HPDE6-E6E7 (cell line): ENCODE data around the gene MED27.

Source experiments
- DNase-seq: peaks from one replicate; pipeline ENCODE4 v3.0.0; 2011; ENCODE audit warnings: missing footprints; ENCODE audit errors: extremely low spot score

The MED27 gene

DNA sequence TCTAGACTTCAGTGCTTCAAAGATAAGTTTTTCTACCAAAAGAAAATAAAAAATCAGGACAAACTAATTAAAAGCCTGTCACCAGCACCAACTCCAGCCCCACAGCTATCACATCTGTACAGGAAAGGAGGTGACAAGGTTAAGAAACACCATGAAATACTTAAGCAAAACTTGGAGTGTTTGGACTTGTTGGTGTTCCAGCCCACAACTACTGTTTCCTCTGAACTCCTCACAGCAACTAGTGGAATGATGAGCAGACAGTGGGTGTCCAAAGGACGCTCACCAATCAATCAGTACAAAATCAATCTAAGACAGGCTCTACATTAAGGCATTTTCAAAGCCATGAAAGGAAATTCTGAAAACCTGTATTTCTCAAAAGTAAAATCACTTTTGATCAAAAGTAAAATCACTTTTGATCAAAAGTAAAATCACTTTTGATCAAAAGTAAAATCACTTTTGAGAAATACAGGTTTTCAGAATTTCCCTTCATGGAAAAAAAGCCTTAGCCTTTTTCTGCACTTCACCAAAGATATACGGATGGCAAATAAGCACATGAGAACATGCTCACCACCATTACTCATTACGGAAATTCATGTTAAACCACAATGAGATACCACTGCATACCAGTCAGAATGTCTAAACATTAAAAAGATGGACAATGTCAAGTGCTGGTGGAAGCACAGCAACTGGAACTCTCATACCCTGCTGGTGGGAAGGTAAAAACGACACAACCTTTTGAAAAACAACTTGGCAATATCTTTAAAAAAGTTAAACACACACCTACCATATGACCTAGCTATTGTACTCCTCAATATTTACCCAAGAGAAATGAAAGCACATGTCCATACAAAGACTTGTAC lies 79.7 kb downstream of the MED27 start:
- DNase-seq, result peak; percentile 31

DNA sequence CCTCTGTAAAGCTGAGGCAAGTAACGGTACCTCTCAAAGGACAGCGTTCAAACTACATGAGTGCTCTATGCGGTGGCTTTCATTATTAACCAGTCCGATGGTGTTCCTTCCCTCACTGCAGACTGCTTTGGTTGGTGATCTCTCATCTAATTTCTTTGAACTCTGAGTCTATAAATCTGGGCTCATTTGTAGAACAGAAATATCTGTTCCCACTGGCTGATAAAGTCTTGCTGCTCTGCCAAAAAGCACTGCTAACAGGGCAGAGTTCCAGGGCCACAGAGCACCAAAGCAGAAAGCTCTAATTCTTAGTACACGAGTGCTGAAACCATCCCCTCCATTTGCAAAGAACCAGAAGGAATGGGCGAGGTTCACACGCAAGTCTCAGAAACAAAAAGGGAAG lies 81.9 kb downstream of the MED27 start:
- DNase-seq, result no peak

DNA sequence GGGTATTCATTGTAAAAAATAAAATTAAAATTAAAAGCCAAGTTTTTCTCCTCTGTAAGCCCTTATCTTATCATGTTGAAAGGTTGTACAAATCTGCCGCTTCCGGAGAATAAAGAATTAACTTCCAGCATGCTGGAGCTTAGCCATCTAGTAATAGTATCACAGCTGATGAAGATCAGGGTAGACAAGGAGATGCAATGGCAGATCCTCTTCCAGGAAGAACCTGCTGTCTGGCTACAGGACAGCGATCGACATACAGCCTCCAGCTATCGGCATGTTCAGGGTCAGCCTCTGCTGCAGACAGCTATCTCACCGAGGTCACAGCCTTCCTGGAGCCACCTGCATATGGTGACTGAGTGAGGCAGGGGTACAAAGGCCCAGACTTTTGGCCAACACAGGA lies 82.6 kb downstream of the MED27 start:
- DNase-seq, result no peak

DNA sequence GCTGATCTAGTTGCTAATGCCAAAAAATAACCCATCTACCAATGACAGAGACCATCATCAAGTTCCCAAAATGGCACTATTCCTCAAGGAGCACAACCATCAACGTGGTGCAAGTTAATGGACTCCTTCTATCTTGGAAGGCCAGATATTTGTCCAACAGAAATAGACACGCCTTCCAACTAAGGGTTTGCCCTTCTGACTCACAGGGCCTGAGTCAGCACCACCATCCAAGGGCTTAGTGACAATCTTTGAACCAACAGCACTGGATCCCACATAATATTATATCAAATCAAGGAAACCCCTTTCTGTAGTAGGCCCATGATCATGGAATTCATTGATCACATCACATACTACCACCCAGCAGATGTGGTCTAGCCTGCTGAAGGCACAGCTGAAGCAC lies 84.3 kb downstream of the MED27 start:
- peak; percentile 40 for DNase-seq

DNA sequence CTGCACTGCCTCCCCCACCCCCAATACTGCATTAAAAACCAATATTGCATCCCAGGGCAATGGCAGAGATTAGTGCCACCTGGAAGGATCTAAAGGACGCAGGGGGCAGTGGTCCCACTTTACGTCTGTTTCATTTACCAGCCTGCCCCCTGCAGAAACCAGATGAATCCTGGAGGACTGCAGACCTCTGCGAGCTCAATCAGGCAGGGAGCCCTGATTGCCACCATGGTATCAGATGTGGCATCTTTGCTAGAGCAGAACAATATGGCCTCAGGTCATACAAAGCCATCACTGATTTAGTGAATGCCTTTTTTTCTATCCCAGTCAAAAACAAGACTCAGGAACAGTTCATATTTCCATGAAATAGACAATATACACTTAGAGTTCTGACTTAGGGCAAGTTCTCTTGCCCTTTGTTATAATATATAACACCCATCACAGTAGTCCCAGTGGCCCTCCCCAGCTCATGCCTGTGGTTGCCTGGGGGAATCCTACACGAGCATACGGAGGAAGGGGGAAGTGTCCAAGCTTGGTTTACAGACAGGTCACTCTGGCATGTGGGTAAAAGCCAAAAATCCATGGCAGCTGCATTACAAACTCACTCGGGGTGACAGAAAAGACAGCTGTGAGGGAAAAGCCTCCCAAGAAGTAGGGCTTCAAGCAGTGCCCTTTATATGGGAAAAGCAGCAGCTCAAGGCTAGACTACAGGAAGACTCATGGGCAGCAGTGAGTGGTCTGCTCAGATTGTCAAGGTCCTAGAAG lies 85.1 kb downstream of the MED27 start:
- no peak for DNase-seq

DNA sequence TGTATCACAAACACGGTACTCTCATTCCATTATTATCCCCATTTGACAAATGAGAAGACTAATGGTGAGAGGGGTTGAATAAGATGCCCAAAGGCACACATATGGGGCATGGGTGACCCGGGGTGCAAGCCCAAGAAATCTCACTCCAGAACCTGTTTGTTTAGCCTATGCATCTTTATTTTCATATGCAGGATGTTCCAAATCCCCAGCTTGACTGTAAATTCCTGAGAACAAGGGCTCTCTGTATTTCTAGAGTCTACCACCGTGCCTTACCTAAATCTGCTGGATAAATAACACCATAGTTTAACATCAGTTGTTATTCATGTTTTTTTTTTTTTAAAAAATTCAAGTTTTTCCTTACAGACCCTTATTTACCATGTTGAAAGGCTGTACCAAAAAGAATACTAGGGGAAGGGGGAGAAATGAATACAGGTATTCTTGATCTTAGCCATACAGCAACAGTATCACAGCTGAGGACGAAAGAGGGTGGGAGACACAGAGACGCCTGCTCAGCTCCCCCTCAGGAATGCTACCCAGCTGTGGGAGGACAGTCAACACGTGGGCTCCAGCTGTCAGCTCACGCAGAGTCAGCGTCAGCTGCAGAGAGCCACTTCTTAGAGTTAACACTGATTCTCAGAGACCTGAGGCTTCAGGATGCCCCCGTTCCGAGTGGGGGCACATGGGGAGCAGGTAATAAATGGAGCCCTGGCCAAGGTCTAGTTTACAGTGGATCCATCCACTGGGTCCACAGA lies 86.6 kb downstream of the MED27 start:
- no peak for DNase-seq

DNA sequence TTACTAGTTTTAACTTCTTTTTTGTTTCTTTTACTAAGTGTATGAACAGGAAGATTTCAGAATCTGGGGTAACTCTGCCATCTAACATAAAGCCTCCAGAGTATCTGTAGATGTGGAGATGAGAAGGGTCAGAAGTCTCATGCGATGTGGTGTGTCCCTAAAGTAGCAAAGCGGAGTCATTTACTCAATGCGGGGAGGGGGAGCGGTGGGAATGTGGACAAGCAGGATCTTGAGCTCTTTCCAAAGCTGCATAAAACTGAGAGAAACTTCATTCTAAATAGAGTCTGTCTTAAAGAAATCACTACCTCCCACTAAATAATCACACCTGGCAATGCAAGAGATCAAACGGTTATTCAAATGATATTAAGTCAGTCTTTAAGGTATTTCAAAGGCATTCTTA lies 92.4 kb downstream of the MED27 start:
- DNase-seq, result no peak

DNA sequence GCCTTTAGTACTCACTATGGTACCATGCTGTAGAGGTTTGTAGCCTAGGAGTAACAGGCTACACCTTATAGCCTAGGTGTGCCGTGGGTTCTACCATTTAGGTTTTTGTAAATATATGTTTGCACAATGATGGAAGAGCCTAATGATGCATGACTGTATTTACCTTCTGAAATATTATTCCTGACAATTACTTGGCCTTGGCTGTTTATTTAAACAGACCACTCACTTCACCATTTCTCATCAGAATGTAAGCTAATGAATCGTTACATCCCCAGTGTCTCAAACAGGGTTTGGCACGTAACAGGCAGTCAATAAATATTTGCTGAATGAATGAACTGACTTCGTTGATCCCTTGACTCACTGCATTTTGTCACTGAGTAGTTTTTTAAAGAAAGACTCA lies 93.1 kb downstream of the MED27 start:
- DNase-seq, result no peak

DNA sequence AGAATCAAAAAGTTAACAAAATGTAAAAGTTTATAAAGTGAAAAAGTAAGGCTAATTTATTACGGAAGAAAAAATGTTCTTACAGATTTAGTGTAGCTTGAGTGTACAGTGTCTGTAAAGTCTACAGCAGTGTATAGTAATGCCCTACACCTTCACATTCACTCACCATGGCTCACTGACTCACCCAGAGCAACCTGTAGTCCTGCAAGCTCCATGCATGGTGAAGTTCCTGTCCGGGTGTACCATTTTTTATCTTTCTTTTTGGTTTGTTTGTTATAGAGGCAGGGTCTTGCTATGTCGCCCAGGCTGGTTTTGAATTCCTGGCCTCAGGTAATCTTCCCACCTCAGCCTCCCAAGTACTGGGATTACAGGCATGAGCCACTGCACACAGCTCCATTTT lies 93.6 kb downstream of the MED27 start:
- DNase-seq, result no peak

DNA sequence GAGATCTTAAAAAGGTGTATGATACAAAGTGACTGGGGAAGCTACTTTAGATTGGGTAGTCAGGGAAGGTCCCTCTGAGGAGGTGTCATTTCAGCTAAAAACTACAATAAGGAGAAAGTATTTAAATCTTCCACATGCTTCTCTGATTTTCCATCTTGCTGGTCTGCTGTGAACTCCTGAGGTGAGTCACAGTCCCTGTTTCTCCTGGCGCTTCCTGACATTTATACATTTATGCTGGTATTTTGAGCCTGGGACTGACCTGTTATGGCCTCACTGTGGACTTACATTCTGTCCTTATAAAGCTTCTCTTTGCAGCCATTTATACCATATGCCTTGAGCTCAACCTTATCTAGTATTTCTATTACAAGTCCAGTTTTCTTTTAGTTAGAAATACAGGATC lies 95.1 kb downstream of the MED27 start:
- no peak for DNase-seq

DNA sequence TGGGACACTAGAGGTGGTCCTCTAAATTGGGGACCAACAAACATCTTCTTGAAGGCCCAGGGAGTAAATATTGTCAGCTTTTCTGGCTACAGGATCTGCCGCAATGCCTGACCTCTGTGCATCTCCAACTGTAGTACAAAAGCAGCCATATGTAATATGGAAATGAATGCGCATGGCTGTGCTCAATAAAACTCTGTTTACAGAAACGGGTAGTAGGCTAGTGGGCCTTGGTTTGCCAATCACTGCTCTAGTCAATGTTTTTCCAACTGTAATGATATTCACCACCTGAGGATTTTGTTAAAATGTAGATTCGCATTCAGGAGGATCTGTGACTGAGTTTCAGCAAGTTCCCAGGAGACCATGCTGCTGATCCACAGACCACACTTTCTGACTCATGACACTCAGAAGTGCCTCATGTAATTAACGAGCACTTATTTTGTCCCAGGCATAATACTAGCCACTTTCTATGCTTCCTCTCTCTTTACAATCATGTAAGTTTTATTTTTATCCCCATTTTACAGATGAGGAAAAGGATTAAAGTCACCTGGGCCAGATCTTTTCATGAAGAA lies 96.9 kb downstream of the MED27 start:
- no peak for DNase-seq

DNA sequence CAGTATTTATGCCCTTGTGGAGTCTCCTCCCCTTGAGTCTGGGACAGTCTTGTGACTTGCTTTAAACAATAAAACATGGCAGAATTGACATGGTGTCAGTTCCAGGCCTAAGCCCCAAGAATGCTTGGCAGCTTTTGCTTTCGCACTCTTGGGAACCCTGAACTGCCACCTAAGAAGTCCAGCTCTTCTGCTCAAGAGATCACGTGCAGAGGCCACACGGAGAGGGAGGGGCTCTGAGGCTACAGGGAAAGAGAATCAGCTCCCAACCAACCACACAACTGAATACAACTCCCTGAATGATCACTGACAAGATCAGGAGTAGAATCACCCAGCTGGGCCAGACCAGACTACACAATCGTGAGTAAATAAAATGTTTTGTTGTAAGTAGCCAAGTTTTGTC lies 97.6 kb downstream of the MED27 start:
- DNase-seq, result no peak

DNA sequence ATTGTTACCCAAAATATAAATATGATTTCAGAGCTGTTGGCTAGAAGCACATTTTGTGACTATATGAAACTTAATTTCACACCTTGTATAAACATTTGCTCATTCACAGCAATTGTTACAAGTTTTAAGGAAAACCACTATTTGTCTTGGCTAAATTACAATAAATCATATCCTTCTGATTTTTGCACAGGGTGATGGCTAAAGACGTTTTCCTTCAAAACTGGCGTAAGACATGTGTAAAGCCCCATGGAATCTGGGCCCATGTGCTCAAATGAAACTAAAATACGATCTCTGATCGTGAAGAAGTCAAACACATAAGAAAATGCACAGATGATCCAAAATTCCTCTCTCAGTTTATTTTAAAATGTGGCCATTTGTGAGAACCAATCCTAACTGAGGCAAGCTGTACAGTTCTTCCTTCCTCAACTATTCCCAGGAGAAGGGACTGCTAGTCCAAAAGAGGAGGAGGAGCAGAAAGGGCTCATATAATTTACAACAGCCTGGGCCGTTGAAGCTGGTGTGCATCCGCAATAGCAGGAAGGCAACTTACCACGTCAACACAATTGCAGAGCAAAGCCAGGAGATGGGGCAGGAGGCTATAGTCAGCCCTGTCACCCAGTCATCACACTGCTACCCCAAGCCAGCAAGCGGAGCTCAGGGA lies 98.4 kb downstream of the MED27 start:
- DNase-seq, result no peak

DNA sequence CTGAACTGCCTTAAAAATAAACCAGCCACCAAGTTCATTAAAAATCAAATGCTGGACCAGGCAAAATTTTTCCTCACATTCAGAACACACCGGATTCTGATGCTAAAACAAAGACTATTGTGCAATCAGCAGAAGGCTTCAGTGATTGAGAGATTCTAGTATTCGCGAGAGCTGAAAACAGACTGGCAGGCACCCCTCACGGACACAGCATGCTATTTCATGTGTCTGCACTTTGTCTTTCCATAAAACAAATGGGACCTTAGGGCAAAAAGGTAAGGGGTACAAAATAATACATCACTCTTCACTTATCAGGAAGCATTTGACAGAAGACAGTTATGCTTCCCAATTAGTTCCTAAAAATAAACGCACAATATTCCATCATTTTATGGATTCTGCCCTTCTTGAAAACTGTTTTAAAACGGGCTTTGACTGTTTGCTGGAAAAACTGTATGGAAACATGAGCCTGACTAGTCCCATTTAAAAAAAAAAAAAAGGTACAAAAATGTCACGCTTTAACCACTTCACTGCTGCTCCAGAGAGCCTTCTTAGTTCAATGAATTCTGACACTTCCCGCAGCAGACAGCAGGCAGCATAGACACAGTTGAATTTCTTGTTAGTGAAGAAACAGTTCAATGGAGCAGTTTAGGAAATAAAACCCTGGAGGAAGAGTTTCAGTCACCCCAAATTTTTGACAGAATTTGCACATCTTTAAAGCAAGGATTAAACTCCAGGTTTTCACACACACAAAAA lies 99.2 kb downstream of the MED27 start:
- DNase-seq, result no peak

DNA sequence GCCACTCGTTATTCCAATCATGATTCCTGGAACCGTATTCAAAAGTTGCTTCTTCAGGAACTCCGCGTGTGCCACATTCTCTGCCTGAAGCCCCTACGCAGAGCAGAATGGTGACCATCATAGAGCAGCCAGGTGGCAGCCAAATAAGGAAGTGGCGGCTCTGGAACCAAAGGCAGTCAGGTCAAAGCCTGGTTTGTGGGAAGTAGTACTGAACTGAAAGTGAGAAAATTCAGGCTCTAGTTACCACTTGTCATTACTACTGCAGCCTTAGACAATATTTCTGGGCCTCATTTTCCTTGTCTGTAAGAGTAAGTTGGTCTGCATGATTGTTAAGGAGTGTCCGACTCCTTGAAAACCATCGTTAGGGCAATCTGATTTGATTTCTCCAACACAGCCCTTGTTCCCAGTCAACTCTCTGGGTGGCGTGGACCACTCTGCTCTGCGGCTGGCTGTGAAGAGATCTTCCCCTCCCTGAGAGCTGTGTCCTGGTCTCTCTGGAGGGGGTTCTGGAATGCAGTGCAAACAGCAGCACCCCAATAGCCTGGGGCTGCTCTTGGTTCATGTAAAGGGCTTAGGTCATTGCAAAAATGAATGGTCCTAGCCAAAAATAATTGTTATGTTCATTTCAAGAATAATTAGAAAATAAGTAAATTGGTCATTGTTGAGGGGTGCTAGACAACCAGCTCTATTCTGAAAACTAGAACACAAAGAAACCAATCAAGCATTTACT lies 102.4 kb downstream of the MED27 start:
- no peak for DNase-seq

DNA sequence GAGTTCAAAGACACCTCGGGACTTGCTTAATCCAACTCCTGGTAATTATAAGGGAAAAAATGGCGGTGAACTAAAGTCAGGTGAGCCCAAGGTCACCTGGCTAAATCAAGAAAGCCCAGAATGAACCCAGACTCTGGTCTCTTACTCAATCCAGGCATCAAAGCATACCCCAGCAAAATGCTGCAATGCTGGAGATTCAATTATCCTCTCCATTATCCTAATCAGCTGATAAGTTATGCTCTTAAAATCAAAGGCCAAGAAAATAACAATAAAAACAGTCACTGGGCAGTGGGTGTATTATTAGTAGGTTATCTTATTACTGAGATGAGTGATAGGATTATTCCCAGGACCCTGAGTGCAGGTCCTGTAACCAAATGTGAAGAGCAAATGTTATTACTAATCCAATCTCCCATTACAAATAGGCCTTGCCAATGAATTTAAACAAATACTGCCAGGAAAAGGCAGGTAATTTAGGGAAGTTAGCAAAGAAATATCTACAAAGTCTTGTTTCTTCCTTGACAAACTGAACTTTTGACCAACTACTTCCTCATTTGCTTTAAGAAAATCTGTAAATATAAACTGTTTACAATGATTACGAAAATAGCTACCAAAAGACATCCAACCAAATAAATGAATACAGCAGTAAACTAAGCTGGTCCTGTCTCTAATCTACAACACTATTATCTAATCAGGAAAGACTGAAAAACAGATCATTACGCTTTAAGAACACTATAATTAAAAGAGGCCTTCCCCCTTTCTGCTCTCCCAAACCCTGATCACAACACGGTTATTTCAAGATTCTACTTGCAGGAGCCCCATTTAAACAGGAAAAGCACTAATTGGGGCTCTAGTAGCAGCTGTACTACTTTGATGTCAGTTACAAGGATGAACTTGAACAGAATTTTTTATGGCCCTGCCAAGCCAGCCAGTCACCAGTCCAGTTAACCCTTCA lies 103.2 kb downstream of the MED27 start:
- no peak for DNase-seq

DNA sequence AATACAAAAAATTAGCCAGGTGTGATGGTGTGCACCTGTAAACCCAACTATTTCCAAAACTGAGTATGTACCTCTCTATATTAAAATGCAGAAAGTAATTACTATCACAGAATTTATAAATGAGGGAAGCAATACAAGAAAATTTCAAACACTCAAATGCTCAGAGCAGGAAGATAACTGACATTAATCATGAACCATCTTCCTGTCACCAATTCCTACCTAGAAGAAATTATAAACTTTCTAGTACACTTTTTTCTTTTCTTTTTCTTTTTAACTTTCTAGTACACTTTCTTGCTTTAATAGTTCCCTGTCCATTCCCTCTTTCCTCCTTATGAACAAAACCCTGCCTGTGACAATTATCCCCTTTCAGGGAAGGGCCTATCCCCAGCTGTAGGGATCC lies 106.8 kb downstream of the MED27 start:
- no peak for DNase-seq

DNA sequence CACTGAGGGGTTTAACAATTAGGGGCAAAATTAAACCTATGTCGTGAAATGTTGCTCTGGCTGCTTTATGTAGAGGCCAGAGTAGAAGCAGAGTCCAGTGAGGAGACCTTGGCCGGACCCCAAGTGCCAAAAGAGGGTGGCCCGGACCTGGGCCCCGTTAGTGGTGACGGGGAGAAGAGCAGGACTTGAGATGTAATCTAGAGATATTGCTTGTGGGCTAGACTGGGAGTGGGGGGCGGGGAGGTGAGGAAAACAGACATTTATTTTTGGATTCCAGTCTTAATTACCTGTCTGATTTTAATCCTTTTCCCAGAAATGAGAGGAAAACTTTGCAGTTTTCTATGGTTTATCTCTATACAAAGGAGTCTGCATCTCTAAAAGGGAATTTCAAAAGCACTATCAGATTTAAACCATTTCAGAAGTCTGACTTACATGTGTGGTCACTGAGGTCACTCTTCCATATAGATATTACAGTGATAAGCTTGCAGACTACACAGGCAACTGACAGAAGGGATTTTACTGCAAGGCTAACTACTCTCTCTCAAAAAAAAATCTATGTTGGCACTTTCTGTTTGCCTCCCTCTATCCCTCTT lies 108.1 kb downstream of the MED27 start:
- no peak for DNase-seq
